Muscle of arm (tissue), 14 donors: Measurements from ENCODE around the gene KCTD20. TPM values are rescaled to one million over a fixed set of nuclear protein-coding genes. Genes with fewer than 3 reads are reported as not detected.
"Not testable (repeated sequence)": the region's sequence is repeated elsewhere in the genome, so short reads cannot be mapped to it uniquely, and the experiment has no call there.

Experiments
- DNase-seq: peaks from one replicate; pipeline ENCODE4 v3.0.0-alpha.2; 2013
- long read RNA-seq, 11 donors: transcript quantifications; one replicate each; lab custom pipeline, GENCODE V29; 2026
- polyA plus RNA-seq, 12 donors: library from polyadenylated mRNA; unstranded; fragments of 120-200 nt; gene quantifications; one replicate each; pipeline ENCODE4 v1.2.1, GENCODE V29; 2013; ENCODE audit not compliant: insufficient read length in 12 of 12

KCTD20 gene
- 10 to 100 TPM in 11 of 12 donors, not detected in 1; 43.3 to 84.7 (median 51.9) TPM for polyA plus RNA-seq
- long read RNA-seq, donor 1, full-length matches to known transcripts = 6 of 11 reads
- long read RNA-seq, donor 1, partial matches to known transcripts = 5 of 11 reads
- long read RNA-seq, donor 1, other reads (novel, unspliced or antisense) = 0 of 11 reads
- long read RNA-seq, donor 2, full-length matches to known transcripts = 19 of 19 reads
- long read RNA-seq, donor 2, partial matches to known transcripts = 0 of 19 reads
- long read RNA-seq, donor 2, other reads (novel, unspliced or antisense) = 0 of 19 reads
- long read RNA-seq, donor 3, full-length matches to known transcripts = 2 of 2 reads
- long read RNA-seq, donor 3, partial matches to known transcripts = 0 of 2 reads
- long read RNA-seq, donor 3, other reads (novel, unspliced or antisense) = 0 of 2 reads
- long read RNA-seq, donor 4, full-length matches to known transcripts = 3 of 3 reads
- long read RNA-seq, donor 4, partial matches to known transcripts = 0 of 3 reads
- long read RNA-seq, donor 4, other reads (novel, unspliced or antisense) = 0 of 3 reads
- long read RNA-seq, donor 5, full-length matches to known transcripts = 22 of 34 reads
- long read RNA-seq, donor 5, partial matches to known transcripts = 12 of 34 reads
- long read RNA-seq, donor 5, other reads (novel, unspliced or antisense) = 0 of 34 reads
- long read RNA-seq, donor 6, full-length matches to known transcripts = 6 of 6 reads
- long read RNA-seq, donor 6, partial matches to known transcripts = 0 of 6 reads
- long read RNA-seq, donor 6, other reads (novel, unspliced or antisense) = 0 of 6 reads
- long read RNA-seq, donor 7, full-length matches to known transcripts = 8 of 8 reads
- long read RNA-seq, donor 7, partial matches to known transcripts = 0 of 8 reads
- long read RNA-seq, donor 7, other reads (novel, unspliced or antisense) = 0 of 8 reads
- long read RNA-seq, donor 8, full-length matches to known transcripts = 13 of 13 reads
- long read RNA-seq, donor 8, partial matches to known transcripts = 0 of 13 reads
- long read RNA-seq, donor 8, other reads (novel, unspliced or antisense) = 0 of 13 reads
- long read RNA-seq, donor 9, full-length matches to known transcripts = 5 of 5 reads
- long read RNA-seq, donor 9, partial matches to known transcripts = 0 of 5 reads
- long read RNA-seq, donor 9, other reads (novel, unspliced or antisense) = 0 of 5 reads
- long read RNA-seq, donor 10, full-length matches to known transcripts = 6 of 11 reads
- long read RNA-seq, donor 10, partial matches to known transcripts = 5 of 11 reads
- long read RNA-seq, donor 10, other reads (novel, unspliced or antisense) = 0 of 11 reads
- long read RNA-seq, donor 11, full-length matches to known transcripts = 10 of 15 reads
- long read RNA-seq, donor 11, partial matches to known transcripts = 5 of 15 reads
- long read RNA-seq, donor 11, other reads (novel, unspliced or antisense) = 0 of 15 reads

DNA sequence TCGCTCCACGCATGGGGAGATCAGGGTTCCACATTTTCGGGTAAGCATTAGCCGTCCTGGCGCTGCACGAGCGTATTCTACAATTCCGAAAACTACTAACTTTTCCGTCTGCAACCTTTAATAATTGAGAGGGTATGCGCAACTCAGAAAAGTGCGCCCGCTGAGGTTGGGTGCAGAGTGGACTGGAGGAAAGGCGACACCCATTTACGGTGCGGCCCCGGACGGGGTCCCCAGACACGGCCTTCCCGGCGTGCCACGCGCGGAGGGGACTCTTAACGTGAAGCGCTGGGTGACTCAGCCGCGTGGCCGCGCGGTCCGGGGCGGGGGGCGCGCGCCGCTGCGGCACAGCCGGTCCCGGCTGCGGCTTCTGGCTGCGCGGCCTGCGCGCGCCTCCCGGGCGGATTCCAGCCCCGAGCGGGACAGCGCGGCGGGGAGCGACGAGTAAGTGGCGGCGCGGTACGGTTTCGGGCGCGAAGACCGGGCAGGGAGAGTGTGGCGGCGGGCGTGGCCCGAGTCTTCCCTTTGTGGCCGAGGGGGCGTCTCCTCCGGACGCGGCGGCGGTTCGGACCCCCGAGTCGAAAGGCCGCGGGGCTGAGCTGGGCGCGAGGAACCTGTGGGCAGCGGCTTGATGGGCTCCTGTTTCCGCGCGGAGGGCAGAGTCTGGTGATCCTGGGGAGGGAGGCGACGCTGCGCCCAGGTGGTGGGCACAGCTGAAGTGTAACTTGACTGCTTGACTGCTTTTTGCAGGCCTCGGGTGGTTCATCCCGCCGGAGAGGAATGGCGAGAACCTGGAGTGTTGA is at the start of gene KCTD20, which contains the start of gene PXT1:
KCTD20 (plus strand) TSS at position 330 of the 800 bp plus-strand sequence. CDS start 27,098 bp downstream, outside the sequence.
PXT1 (minus strand) TSS at position 184 of the 800 bp plus-strand sequence. CDS start 16,772 bp downstream, outside the sequence.
- DNase-seq = peak; percentile 89

GRCh38 chr6:36399970-36400369 is 42.8 kb upstream of the KCTD20 start:
- no peak for DNase-seq

GRCh38 chr6:36402481-36402880 is 40.3 kb upstream of the KCTD20 start:
- no peak for DNase-seq

DNA sequence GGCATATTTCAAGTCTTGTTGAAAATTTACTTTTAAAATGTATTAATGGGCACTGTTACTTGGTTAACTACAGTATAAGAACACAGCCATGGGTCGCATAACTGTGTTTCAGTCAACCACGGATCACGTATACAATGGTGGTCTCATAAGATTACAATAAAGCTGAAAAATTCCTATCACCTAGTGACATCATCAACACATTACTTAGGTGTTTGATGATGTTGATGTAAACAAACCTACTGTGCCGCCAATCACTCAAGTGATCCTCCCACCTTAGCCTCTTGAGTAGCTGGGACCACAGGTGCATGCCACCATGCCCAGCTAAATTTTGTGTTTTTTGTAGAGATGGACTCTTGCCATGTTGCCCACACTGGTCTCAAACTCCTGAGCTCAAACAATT is 38.6 kb upstream of the KCTD20 start:
- no peak for DNase-seq

- DNase-seq = not testable (repeated sequence)
These were observed 33.1 kb upstream of the KCTD20 start for GRCh38 chr6:36409718-36410117.

DNA sequence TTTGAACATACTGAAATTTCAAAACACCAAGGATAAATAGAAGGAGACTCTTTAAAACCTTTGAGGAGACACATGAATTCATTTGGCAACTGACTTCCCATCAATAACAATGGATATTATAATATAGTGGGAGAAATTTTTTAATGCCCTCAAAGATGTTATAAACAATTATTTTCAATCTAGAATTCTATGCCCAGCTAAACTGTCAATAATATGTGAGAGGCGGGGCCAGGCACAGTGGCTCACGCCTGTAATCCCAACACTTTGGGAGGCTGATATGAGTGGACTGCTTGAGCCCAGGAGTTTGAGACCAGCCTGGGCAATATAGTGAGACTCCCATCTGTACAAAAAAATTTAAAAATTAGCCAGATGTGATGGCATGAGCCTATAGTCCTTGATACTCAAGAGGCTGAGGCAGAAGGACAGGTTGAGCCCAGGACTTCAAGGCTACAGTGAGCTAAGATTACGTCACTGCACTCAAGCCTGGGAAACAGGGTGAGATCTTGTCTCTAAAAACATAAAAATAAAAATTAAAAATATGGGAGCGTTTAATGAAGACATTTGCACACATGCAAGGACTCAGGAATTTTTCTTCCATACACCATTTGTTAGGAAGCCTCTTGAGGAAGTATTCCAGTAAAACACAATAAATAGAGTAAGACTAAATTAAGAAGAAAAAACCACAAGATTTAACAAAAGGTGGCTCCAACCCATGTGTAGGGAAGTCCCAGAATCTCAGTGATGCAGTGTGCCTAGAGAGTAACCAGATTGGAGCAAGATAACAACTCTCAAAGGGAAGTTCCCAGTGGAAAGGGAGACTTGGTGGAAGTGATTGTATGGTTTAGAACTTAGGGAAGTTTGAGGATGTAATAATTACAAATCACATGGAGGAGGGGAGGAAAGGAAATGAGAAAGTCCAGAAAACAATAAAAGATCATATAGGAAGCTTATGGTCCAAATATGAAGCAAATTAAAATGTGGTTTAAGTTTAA is 29.0 kb upstream of the KCTD20 start:
- no peak for DNase-seq

DNA sequence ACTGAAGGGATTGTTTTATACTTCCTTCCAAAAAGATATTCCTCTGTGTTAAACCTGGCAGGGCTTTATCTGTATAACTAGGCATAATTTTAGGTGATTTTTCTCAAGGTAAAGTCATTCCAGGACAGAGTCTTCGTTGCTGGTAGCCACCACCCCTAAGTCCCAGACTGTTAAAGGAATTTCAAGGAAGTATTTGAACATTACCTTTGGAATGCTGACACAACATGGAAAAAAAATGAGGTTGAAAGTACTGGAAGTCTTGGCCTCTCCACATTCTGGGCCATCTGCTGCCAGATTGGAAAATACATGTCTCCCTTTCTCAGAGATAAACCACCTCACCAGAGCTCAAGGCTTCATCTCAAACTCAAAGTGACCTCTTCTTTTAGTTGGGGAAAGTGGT is 28.3 kb upstream of the KCTD20 start:
- DNase-seq = no peak

GRCh38 chr6:36418558-36418957 is 24.2 kb upstream of the KCTD20 start:
- no peak for DNase-seq

DNA sequence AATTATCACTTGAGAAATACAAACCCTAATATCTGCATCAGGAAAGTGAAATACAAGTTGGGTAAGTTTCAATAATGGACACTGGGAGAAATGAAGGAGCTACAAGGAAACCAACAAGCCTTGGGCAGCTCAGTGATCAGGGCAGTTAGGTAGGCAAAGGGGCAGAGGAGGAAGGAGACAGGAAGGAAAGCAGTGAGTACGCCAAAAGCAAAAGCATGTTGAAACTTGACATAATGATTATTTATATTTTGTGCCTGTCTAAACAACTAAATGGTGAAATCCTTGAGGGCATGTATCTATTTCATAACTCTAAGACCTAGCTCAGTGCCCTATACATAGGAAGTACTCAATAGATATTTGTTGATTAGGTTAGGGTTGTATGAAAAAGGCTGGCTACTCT is 23.5 kb upstream of the KCTD20 start:
- no peak for DNase-seq

GRCh38 chr6:36422714-36423100 is 20.1 kb upstream of the KCTD20 start:
- DNase-seq = no peak

DNA sequence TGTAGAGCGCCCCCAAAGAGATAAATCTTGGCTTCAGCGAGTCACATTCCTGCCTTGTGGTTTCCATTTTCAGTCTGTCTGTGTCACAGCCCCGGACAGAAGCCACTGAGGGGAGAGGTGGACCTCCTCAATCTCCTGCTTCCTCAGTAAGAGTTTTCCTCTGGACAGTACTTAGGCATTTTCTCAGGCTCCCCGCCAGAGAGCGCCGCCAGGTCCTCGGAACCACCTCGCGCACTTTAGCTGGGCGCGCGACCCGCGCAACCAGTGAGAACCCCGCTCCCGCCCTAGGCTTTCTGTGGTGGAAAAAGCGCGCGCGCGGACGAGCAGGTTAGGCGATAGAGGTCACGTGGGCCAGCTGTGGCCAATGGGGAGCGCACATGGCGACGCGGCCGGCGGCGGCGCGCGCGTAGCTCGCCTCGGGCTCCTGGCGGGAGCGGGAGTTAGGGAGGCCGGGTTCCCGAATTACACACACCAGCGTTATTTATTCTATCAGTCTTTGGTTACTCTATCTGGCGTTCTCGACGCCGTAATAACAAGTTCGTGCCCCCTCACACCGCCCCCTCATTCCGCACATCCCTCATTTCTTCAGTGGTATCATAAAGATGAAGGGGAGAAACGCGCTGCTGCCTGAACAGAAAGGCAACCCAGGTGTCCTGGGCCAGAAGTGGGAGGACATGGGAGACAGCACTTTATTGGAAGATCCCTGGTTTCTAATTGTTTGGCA is 19.5 kb upstream of the KCTD20 start:
- DNase-seq = peak; percentile 97

GRCh38 chr6:36426622-36427021 is 16.2 kb upstream of the KCTD20 start:
- no peak for DNase-seq

- no peak for DNase-seq
These were observed 13.9 kb upstream of the KCTD20 start for GRCh38 chr6:36428911-36429310.

- no peak for DNase-seq
These were observed 12.4 kb upstream of the KCTD20 start for GRCh38 chr6:36430351-36430750.

- no peak for DNase-seq
These were observed 11.6 kb upstream of the KCTD20 start for GRCh38 chr6:36431197-36431596.

DNA sequence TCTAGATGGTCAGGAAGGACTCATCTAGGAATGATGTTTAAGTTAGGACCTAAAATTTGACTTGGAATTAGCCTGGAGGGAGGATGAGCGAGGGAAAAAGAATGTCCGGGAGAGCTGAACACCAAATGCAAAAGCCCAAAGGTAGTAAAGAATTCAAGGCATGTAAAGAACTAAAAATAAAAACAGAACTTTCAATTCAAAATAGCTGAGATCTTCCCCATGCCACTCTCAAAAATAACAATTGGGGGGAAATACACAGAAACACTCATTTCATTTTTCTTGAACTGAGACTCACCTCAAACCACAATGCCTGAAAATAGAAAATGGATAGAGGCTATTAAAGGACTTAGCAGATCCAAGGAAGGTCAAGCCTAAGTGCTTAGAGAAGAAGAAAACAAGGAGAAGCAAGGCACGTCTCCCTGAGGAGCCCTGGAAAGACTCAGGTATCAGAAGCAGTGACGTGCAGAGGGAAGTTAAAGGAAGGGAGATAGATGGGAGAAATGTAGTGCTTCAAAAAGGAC is 10.6 kb upstream of the KCTD20 start:
- DNase-seq = no peak

DNA sequence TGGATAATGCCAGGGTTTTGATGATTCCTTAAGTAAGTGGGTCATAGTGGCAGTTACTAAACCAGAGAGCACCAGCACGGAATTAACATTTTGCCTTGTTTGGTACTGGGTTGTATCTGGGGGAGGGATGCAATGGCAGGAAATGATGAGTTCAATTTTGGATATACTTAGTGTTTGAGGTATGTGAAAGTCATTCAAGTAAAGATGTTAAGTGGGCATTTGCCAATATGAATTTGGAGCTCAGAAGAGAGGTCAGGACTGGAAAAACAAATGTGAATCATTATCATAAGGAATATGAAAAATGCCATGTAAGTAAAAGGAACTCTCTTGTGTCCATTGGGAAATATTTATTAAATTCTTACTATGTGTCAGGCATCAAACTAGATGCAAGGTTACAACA is 6.3 kb upstream of the KCTD20 start:
- no peak for DNase-seq

DNA sequence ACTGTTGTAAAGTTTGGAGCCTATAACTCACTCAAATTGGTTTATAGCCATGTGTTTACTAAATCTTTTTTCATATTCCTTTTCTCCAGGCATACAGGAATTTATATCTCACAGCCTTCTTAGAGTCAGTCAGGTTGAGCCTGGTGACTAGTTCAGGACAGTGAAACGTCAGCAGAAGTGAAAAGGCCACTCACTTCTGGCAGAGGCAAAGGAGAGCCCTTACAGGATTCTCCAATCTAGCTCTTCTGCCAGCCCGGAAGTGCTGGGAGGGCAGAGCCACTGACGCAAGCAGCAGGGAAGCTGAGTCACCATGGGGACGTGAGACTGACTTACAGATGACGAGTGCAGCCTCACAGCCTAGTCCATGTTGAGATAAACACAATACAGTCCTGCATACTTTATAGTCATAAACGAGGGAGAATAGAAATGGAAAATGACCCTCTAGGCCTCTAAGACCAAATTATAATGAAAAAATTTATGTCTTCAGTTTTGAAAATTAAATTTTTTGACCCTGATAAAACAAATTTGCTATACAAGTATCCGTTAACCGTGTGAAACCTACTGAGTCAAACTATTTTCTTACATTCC is 1.4 kb upstream of the KCTD20 start:
- peak; percentile 82 for DNase-seq
